ENCODE data around the gene ABR.
"Not testable (repeated sequence)": the region's sequence is repeated elsewhere in the genome, so short reads cannot be mapped to it uniquely, and the experiment has no call there.

ABR gene

GRCh38 chr17:1201132-1201702 is 21.4 kb upstream of the ABR start:
- TF ChIP-seq CTCF (IDR thresholded peaks at IDR 0.05; ENCODE audit: low read depth, low read length) (no peak), EZH2phosphoT487 (IDR thresholded peaks at IDR 0.05; ENCODE audit: low read depth) (no peak)
- no peak overlapping the region for H3K9ac ChIP-seq (ENCODE audit: low read length)
- no peak overlapping the region for H3K4me2 ChIP-seq (ENCODE audit: low read length)
- peaks cover 58% of the 10 kb centered on the region for H3K79me2 ChIP-seq (ENCODE audit: low read length)
- H3K4me3 ChIP-seq (ENCODE audit: low read length), result no peak overlapping the region
- no peaks in the 10 kb centered on the region for H3K27me3 ChIP-seq (ENCODE audit: low read depth, low read length)
- H4K20me1 ChIP-seq (ENCODE audit: insufficient read depth, low read length), result peaks cover 47% of the 10 kb centered on the region
- peaks cover 38% of the 10 kb centered on the region for H3K4me1 ChIP-seq (ENCODE audit: low read length)
- H3K9me3 ChIP-seq (ENCODE audit: insufficient read depth, low read length), result no peaks in the 10 kb centered on the region
- no peak overlapping the region for H2AFZ ChIP-seq (ENCODE audit: low read depth, low read length)
- H3K36me3 ChIP-seq (replicated peaks; ENCODE audit: low read depth, low read length), result peaks cover 3% of the 10 kb centered on the region
- no peak overlapping the region for H3K27ac ChIP-seq (ENCODE audit: low read length)

GRCh38 chr17:1199271-1199743 is 19.5 kb upstream of the ABR start:
- H3K27ac ChIP-seq (ENCODE audit: low read length); H3K4me3 ChIP-seq (ENCODE audit: low read length); H3K36me3 ChIP-seq (replicated peaks; ENCODE audit: low read depth, low read length); H3K9me3 ChIP-seq (ENCODE audit: insufficient read depth, low read length); H3K9ac ChIP-seq (ENCODE audit: low read length); H2AFZ ChIP-seq (ENCODE audit: low read depth, low read length); H3K27me3 ChIP-seq (ENCODE audit: low read depth, low read length): not testable (repeated sequence)
- Histone ChIP-seq H3K4me1 (ENCODE audit: low read length) (peaks cover 35% of the 10 kb centered on the region), H4K20me1 (ENCODE audit: insufficient read depth, low read length) (peaks cover 39% of the 10 kb centered on the region), H3K4me2 (ENCODE audit: low read length) (peak overlapping the region; percentile 71; the same call in 1 of the 2 replicates), H3K79me2 (ENCODE audit: low read length) (peaks cover 51% of the 10 kb centered on the region)

DNA sequence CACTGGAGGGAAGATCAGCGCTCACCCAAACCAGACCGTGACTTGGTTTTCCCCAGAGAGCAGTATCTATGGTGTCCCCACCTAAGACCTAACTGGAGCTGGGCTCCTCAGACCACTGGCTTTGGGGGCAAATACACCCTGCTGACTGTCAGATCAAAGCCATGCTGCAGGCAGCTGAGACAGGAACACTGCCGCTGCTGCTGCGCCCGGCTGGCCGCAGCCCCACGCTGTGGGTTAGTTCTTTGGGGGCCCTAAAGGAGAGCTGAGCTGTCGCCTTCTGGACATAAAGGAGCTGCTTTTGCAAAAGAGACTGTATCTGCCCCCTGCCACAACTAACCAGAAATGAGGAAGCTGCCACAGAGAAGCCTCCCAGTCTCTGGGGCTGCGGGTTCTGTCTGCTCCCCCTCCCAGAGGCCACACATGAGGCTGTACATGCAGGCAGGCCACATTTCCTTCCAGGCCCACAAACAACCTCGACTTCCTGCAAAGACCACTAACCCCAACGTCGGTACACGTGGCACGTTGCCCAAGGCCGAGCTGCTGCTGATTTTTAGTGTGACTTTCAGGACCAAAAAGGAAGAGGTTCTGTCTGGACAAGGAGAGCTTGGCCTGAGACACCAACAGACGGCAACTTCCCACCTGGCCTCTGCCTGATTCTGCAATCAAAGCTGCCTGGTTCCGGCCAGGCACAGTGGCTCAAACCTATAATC is 18.2 kb upstream of the ABR start:
- Histone ChIP-seq H3K4me1 (ENCODE audit: low read length) (peaks cover 35% of the 10 kb centered on the region), H3K4me3 (ENCODE audit: low read length) (peak overlapping the region; percentile 40), H3K9ac (ENCODE audit: low read length) (peak overlapping the region; percentile 37; the same call in 1 of the 2 replicates), H2AFZ (ENCODE audit: low read depth, low read length) (no peak overlapping the region), H3K27ac (ENCODE audit: low read length) (peak overlapping the region; percentile 52), H3K79me2 (ENCODE audit: low read length) (peaks cover 56% of the 10 kb centered on the region), H3K9me3 (ENCODE audit: insufficient read depth, low read length) (no peaks in the 10 kb centered on the region), H3K4me2 (ENCODE audit: low read length) (peak overlapping the region; percentile 71), H3K36me3 (replicated peaks; ENCODE audit: low read depth, low read length) (peaks cover 3% of the 10 kb centered on the region), H3K27me3 (ENCODE audit: low read depth, low read length) (no peaks in the 10 kb centered on the region), H4K20me1 (ENCODE audit: insufficient read depth, low read length) (peaks cover 38% of the 10 kb centered on the region)
- TF ChIP-seq EZH2phosphoT487 (IDR thresholded peaks at IDR 0.05; ENCODE audit: low read depth) (no peak), CTCF (IDR thresholded peaks at IDR 0.05; ENCODE audit: low read depth, low read length) (no peak)

- peak overlapping the region; percentile 37; the same call in 1 of the 2 replicates for H3K9ac ChIP-seq (ENCODE audit: low read length)
These were observed 17.6 kb upstream of the ABR start for GRCh38 chr17:1197379-1197778.

More at GRCh38 chr17:1197379-1197778, 17.6 kb upstream of the ABR start:
- Histone ChIP-seq H4K20me1 (ENCODE audit: insufficient read depth, low read length) (peaks cover 32% of the 10 kb centered on the region), H3K27me3 (ENCODE audit: low read depth, low read length) (no peaks in the 10 kb centered on the region), H3K36me3 (replicated peaks; ENCODE audit: low read depth, low read length) (peaks cover 3% of the 10 kb centered on the region), H3K4me1 (ENCODE audit: low read length) (peaks cover 32% of the 10 kb centered on the region), H3K27ac (ENCODE audit: low read length) (peak overlapping the region; percentile 52), H3K4me3 (ENCODE audit: low read length) (no peak overlapping the region), H3K9me3 (ENCODE audit: insufficient read depth, low read length) (no peaks in the 10 kb centered on the region), H3K4me2 (ENCODE audit: low read length) (peak overlapping the region; percentile 71), H3K79me2 (ENCODE audit: low read length) (peaks cover 55% of the 10 kb centered on the region), H2AFZ (ENCODE audit: low read depth, low read length) (no peak overlapping the region)
- TF ChIP-seq CTCF (IDR thresholded peaks at IDR 0.05; ENCODE audit: low read depth, low read length), result no peak
- no peak for TF ChIP-seq EZH2phosphoT487 (IDR thresholded peaks at IDR 0.05; ENCODE audit: low read depth)

All from OCI-LY3 (cell line).